Heart left ventricle (tissue), 13 donors: ENCODE measurements around the gene LIMS2.

Experiments used
- CTCF ChIP-seq, 12 donors: fragments of 200-600 bp; sonication (generic) in 4 of 12; IDR thresholded peaks; one replicate each; pipeline versions ENCODE4 v1.5.0 to v1.8.0; 2018 to 2022; ENCODE audit warnings: antibody characterized with exemption in 12 of 12, mild to moderate bottlenecking in 5 of 12
- POLR2A ChIP-seq, 2 donors: fragments of 450-650 bp; IDR thresholded peaks; one replicate each; pipeline ENCODE4 v1.6.1; 2017; ENCODE audit warnings: antibody characterized with exemption in 2 of 2, mild to moderate bottlenecking in 2 of 2, moderate library complexity in 2 of 2
- donor health status: ischemic (EF 13 %, LVEDD 7.1; RV severe dilation, severe dysfunction).
- donor health status: DM: no; HTN: yes; CAD: no.
- donor health status: DM: no; HTN: no; CAD: no.
- donor health status: ischemic (EF 25% LVEDD 6.9; RV normal size, moderate dysfunction).
- donor health status: ischemic (EF 25% LVEDD 5.7; RV mildly dilated, moderate dysfunction).
- donor health status: ischemic (EF 35%, LVEDD 5.7; RV mildly dilated, moderate dysfunction).
- donor health status: nonischemic (EF 11% LVEDD 7.7; RV severe dilation, severe dysfunction).
- donor health status: DM: yes; HTN: yes; CAD: no.
- donor health status: PGD.
- donor health status: ischemic (EF 29% LVEDD 5.4; RV normal size, mild dysfunction).
- donor health status: nonischemic (EF 23%, LVEDD 6.1; RV moderate dilation, normal function).

GRCh38 chr2:127664065-127664894 is 11.1 kb downstream of the LIMS2 start:
- TF ChIP-seq CTCF (IDR thresholded peaks at IDR 0.05) (no peak), POLR2A (IDR thresholded peaks at IDR 0.05) (peak in 1 of 2 donors; percentile 28)
